ENCODE results near the gene LRP5.
"Not testable (repeated sequence)": the region's sequence is repeated elsewhere in the genome, so short reads cannot be mapped to it uniquely, and the experiment has no call there.

Gene LRP5

DNA sequence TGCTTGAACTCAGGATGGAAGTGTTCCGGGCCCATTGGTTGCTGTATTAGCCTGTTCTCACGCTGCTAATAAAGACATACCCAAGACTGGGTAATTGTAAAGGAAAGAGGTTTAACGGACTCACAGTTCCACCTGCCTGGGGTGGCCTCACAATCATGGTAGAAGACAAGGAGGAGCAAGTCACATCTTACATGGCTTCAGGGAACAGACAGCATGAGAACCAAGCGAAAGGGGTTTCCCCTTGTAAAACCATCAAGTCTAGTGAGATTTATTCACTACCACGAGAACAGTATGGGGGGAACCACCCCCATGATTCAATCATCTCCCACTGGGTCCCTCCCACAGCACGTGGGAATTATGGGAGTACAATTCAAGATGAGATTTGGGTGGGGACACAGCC is 135.5 kb downstream of the LRP5 start:
- DNase-seq, result not testable (repeated sequence)

DNA sequence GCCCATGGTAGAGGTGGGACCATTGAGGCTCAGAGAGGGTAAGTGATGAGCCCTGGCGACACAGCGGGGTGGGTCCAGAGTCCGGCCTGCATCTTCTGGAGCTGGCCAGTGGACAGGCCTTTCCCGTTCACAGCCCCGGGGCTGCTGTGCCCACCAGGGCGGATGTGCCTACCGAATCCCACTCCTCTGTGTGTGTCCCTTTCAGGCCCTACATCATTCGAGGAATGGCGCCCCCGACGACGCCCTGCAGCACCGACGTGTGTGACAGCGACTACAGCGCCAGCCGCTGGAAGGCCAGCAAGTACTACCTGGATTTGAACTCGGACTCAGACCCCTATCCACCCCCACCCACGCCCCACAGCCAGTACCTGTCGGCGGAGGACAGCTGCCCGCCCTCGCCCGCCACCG is 136.2 kb downstream of the LRP5 start:
- DNase-seq, result no peak

- DNase-seq, result no peak
Observed at GRCh38 chr11:68449951-68450350, 137.6 kb downstream of the LRP5 start.

GRCh38 chr11:68450711-68451110 is 138.3 kb downstream of the LRP5 start:
- no peak for DNase-seq

DNA sequence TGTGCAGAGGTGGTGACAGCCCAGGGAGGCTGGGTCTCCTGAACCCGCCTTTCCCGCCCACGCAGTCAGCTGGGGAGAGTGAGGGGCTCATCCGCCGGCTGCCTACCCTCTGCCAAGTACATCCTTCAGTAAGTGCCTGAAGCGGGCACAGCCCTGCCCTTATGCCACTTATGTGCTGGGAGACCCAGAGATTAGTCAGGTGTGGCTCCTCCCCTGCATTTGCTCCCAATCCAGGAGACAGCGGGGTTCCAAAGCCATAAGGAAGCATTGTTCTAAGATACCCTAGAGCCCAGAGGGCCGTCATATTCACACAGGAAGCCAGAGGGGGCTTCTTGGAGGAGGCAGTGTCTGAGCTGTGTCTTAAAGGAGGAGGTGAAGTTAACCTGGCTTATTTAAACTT is 142.4 kb downstream of the LRP5 start:
- no peak for DNase-seq

DNA sequence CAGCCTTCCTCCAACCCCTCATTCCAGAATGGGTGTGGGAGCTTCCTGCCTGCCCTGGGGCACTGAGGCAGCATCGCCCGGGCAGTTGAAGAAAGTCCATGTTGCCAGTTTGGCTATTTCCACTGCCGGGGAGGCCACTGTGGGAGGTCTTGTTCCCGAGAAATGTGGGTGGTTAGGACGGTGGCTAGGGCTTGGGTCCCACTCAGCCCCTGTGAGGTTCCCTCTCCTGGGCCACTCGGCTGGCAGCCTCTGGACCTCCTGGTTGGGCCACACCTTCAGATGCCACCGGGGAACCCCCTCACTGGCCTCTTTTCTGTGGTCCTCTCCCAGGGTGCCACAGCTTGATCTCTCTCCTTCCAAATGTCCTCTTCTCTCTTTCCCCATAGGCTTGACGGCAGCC is 143.1 kb downstream of the LRP5 start:
- DNase-seq, result no peak

- no peak for DNase-seq
Observed at GRCh38 chr11:68457216-68457897, 145.0 kb downstream of the LRP5 start.

- no peak for DNase-seq
Observed at GRCh38 chr11:68457898-68458249, 145.5 kb downstream of the LRP5 start.

DNA sequence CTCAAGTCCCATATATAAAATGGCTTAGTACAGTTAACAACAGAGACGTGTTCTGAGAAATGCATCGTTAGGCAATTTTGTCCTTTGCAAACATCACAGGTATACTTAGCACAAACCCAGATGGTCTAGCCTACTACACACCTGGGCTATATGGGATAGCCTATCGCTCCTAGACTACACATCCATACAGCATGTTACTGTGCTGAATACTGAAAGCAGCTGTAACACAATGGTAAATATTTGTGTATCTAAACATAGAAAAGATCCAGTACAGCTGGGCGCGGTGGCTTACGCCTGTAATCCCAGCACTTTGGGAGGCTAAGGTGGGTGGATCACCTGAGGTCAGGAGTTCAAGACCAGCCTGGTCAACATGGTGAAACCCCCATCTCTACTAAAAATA is 145.9 kb downstream of the LRP5 start:
- DNase-seq, result not testable (repeated sequence)

- peak; percentile 98 for DNase-seq
Observed at GRCh38 chr11:68459886-68460740, 147.7 kb downstream of the LRP5 start.

DNA sequence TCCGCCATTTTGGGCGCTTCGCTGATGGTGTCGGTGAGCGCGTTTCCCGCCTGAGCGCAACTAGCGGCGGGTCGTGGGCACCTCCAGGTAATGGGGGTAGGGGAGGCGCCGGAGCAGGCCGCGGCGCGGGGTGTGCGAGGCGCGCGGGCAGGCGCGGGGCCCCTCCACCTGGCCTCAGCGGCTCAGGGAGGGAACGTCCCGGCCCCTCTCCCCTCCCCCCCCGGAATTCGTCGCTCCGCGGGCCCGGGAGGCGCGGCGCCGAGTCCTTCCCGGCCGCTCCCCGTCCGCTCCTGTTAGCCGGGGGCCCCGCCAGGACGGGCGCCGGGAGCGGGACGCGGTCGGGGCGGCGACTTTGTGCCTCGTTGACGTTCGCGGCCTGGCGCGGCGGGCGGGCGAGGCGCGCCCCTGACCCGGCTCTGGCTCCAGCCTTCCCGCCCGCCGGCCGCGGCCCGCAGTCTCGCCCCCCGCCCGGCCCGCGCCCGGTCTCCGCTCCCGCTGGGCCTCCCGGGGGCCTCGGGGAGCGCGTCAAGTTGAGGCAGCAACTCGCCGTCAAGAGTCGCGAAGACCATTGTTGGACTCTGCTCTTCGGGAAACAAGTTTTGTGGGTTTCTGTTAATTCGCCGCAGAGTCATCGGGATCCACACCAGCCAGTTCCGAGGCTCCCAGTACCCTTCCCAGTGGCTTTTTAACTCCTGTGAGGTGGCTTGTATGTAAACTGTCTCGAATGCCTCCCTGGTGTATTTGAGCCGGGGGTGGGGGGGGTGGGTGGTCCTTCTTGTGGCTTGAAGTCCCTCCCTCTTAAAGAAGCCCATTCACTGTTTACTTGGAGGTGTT is 148.6 kb downstream of the LRP5 start, which contains the start of gene PPP6R3:
Gene PPP6R3, plus strand, starts transcription at position 12 of the 834 bp plus-strand sequence. CDS start 76,913 bp downstream, outside the sequence.
- DNase-seq, result no peak

DNA sequence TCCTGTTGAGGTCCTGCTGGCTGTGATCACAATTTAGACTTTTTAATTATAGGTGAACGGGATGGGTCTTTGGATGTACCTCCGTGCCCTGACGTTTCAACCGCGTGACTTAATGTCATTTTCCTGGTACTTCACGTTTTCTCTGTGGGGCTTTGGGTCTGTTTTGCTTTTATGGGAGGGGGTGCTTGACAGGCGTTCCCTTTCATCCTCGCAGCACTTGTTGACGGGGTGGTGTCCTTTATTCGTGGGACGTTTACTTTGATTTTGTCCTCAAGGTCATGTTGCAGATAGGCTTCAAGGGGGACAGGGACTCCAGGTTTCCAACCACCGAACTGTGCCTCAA is 149.2 kb downstream of the LRP5 start:
- DNase-seq, result no peak

DNA sequence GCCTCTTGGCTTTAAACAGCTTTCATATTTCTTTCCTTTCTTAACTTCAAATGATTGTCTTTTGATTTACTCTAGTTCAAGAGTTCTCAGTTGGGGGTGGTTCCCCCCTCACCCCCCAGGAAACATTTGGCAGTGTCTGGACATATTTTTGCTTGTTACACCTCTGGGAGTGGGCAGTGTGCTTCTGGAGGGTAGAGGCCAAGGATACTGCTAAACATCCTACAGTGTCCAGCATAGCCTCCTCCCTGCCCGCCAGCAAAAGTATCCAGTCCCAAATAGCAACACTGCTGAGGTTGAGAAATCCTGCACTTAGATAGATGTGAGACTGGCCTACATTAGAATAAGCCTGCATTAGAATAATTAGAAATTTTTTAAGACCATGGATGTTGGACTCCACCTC is 151.3 kb downstream of the LRP5 start:
- no peak for DNase-seq

DNA sequence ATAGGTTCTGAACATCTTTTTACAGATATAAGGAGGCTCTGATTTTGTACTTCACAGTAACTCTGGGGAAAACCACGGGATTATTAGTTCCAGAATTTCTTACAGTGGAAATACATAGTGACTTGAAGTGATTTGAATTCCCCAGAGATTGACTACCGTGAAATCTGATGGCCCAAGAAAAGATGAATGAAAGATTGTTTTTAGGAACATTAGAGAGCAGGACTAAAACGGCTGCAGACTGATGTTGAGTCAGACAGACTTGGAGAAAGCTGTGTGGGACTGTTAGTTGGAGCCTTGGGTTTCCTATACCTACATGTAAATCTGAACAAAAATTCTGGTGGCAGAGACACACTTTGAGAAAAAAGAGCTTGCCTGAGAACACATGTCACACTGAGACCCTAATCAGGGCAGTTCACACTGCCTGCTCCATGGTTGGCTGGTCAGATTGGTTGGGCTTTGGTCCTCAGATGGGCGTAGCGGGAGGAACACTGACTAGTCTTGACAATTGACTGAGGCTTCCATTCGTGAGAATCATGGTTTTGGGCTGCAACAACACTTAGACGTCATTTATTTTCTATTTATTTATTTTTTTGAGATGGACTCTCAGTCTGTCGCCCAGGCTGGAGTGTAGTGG is 154.9 kb downstream of the LRP5 start:
- no peak for DNase-seq

- DNase-seq, result no peak
Observed at GRCh38 chr11:68468217-68468828, 155.9 kb downstream of the LRP5 start.

DNA sequence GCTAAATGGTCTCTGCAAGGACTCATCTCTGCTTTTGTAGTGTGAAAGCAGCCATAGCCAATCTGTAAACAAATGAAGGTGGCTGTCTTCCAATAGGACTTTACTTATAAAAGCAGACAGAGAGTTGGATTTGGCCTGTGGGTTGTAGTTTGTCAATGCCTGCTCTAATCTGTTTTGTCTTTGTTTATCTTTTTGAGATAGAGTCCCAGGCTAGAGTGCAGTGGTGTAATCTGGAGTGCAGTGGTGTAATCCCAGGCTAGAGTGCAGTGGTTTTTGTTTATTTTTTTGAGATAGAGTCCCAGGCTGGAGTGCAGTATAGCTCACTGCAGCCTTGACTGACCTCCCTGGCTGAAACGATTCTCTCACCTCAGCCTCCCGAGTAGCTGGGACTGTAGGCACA is 156.7 kb downstream of the LRP5 start:
- DNase-seq, result no peak

DNA sequence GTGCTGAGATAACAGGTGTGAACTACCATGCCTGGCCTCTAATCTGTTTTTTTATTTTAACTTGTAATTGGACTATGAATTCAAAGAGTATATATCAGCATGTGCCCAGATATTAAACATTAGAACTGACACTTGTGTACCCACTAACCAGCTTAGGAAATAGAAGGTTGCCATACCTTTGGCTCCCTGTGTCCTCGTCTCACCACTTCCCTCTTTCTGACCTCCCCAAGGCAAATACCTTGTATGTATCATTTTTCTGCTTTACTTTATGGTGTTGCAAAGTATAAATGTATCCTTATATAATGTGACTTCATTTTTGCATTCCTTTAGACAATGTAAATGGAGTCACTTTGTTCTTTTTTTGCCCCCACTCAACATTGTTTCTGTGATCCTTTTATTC is 157.3 kb downstream of the LRP5 start:
- DNase-seq, result no peak

GRCh38 chr11:68470304-68470811 is 158.0 kb downstream of the LRP5 start:
- DNase-seq, result no peak

- peak; percentile 62 for DNase-seq
Observed at GRCh38 chr11:68471360-68472340, 159.3 kb downstream of the LRP5 start.

- no peak for DNase-seq
Observed at GRCh38 chr11:68472778-68473177, 160.4 kb downstream of the LRP5 start.

- no peak for DNase-seq
Observed at GRCh38 chr11:68473693-68474092, 161.3 kb downstream of the LRP5 start.
